Measurements from ENCODE around the gene AGBL2.

AGBL2 gene

GRCh38 chr11:47616726-47617416 lies 98.3 kb downstream of the AGBL2 start:
- DNase-seq (ENCODE audit: low read depth): peak; percentile 87
- H3K4me3 ChIP-seq (replicated peaks; ENCODE audit: low read depth, low read length): no peak overlapping the region
- peak; percentile 98 for TF ChIP-seq CTCF (IDR thresholded peaks at IDR 0.05; ENCODE audit: low read length, missing control alignments)

GRCh38 chr11:47615249-47615648 lies 99.9 kb downstream of the AGBL2 start:
- no peak for TF ChIP-seq CTCF (IDR thresholded peaks at IDR 0.05; ENCODE audit: low read length, missing control alignments)
- DNase-seq (ENCODE audit: low read depth): no peak
- no peak overlapping the region for H3K4me3 ChIP-seq (replicated peaks; ENCODE audit: low read depth, low read length)

GRCh38 chr11:47611348-47611794 lies 103.8 kb downstream of the AGBL2 start:
- no peak for TF ChIP-seq CTCF (IDR thresholded peaks at IDR 0.05; ENCODE audit: low read length, missing control alignments)
- DNase-seq (ENCODE audit: low read depth): no peak
- H3K4me3 ChIP-seq (replicated peaks; ENCODE audit: low read depth, low read length): no peak overlapping the region

GRCh38 chr11:47609675-47610074 lies 105.5 kb downstream of the AGBL2 start:
- H3K4me3 ChIP-seq (replicated peaks; ENCODE audit: low read depth, low read length): no peak overlapping the region
- no peak for TF ChIP-seq CTCF (IDR thresholded peaks at IDR 0.05; ENCODE audit: low read length, missing control alignments)
- DNase-seq (ENCODE audit: low read depth): no peak

All from fibroblast of pulmonary artery (primary cell).